Motor neuron (in vitro differentiated cells): ENCODE results near the gene SKA3. TPM values are rescaled to one million over a fixed set of nuclear protein-coding genes. Genes with fewer than 3 reads are reported as not detected.

Source experiments
- total RNA-seq, 8 experiments: library from RNA; unstranded; fragments of 300-600 nt; gene quantifications; 2 replicates each; pipeline versions ENCODE4 v1.2.3 to v1.2.4, GENCODE V29; 2022

SKA3 gene
- total RNA-seq, 8 experiments from 2014 or later, result 0.15 to 16.0 (median 2.2) TPM

Other genes with a start within 250 kb of the SKA3 start
- gene LATS2, start 115.0 kb downstream of the SKA3 start, total RNA-seq, result 10 to 100 TPM in 3 of 8 experiments, 1 to 10 TPM in 5; 4.8 to 13.0 (median 9.0) TPM
- 100 to 1,000 TPM in 5 of 8 experiments, 10 to 100 TPM in 3; 66.4 to 126 (median 105) TPM for gene SAP18, start 36.4 kb downstream of the SKA3 start, total RNA-seq
- gene MRPL57, start 106 bp upstream of the SKA3 start, total RNA-seq, result 10 to 100 TPM; 17.7 to 29.7 (median 24.7) TPM